Hematopoietic multipotent progenitor cell treated with erythropoietin and hydrocortisone succinate and interleukin-3 and kit ligand, for 8 days (in vitro differentiated cells): Measurements from ENCODE around the gene STAT3.

Experiments used
- DNase-seq: peaks from one replicate; pipeline ENCODE4 v3.0.0-alpha.2; 2015

The STAT3 gene

DNA sequence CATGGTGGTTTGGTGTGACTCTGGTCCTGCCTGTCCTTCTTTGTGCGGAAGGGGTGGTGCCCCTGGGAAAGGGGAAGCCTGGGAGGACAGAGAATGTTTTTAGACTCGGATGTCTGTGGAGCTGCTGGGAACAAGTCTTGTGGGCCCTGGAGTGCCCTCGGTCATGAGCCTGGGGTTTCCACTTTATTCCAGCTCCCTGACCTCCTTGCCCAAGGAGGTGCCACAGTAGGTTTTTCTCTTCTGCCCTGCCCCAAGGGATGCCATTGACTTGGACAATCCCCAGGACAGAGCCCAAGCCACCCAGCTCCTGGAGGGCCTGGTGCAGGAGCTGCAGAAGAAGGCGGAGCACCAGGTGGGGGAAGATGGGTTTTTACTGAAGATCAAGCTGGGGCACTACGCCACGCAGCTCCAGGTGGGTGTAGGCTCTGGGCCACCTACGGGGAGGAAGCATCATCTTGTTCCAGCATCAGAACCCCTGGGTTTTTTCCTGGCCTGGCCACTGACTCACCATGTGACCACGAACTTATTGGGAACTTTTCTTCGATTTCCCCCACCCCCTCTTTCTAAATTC, 98.5 kb downstream of the STAT3 start:
- peak; percentile 38 for DNase-seq

DNA sequence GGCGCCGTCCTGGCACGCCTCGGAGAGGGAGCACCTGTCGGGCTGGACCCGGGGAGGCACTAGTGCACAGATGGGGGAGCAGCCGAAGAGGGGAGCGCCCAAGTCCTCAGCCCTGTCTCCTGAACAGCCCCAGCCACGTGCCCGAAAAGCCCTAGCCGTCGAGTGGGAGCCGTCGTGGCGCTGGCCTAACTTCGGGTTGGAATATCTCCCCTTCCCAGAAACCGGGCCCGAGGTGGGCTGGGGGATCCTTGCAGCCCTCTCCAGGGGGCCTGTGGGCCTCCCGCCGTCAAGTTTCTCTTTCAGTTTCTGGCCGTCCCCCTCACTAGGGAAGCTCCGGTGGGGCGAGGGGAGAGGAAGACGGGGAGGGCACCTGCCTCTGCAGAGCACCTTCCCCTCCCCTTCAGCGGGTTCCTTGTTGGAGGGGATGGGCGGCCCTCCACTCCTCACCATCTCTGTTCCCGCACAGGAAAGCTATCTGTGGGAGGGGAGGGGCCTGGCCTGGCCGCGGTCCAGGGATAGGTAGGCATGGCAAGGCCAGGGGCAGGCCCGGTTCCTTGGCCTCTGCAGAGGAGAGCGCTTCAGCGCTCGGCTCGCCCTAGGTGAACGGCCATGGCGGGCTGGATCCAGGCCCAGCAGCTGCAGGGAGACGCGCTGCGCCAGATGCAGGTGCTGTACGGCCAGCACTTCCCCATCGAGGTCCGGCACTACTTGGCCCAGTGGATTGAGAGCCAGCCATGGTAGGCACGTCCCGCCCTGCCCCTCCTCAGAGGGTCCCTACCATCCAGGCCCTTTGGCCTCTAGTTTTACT, 99.2 kb downstream of the STAT3 start:
- peak; percentile 84 for DNase-seq

DNA sequence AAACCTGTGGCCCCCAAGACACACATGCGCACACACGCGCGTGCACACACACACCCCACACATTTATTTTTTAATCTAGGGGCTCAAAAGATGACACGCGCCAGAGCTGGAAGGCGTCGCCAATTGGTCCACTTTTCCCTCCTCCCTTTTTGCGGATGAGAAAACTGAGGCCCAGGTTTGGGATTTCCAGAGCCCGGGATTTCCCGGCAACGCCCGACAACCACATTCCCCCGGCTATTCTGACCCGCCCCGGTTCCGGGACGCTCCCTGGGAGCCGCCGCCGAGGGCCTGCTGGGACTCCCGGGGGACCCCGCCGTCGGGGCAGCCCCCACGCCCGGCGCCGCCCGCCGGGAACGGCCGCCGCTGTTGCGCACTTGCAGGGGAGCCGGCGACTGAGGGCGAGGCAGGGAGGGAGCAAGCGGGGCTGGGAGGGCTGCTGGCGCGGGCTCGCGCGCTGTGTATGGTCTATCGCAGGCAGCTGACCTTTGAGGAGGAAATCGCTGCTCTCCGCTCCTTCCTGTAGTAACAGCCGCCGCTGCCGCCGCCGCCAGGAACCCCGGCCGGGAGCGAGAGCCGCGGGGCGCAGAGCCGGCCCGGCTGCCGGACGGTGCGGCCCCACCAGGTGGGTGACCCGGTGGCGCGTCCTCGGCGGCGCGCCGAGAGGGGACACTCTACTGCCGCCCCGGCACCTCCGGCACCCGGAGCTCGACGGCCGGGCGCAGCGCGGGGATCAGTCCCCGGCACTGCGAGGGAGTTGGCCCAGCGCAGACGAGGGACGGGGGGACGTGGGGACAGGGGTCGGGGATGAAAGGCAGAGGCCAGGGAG, 100.1 kb downstream of the STAT3 start, which contains the start of gene STAT5A:
STAT5A (plus strand) TSS at position 522 of the 826 bp plus-strand sequence. CDS start 914 bp downstream, outside the sequence.
- peak; percentile 71 for DNase-seq

DNA sequence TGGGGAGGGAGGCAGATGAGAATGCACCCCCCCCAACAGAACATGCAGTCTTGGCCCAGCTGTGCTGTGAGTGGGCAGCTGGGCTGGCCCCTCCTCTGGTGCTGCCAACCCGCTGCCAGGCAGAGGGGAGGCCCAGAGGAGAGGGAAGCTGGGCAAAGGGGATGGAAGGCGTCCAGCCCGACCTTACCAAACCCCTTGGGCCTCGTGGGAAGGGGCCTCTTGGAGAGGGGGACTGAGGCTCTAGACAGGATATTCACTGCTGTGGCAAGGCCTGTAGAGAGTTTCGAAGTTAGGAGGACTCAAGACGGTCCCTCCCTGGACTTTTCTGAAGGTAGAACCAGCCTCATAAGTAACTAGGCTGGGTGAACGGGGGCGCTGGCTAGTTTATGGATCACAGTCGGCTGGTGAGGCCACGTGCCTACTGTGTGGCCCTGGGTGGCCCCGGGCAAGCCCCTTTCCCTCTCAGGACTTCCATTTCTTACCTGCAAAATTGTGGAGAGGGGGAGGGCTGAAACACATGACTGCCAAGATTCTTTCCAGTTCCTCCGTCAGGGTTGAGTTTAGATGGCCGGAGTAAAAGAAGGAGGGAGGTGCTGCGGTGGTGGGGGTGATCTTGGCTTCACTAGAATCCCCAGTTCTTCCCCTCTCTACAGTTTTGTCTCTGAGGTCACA, 100.8 kb downstream of the STAT3 start:
- peak; percentile 85 for DNase-seq

DNA sequence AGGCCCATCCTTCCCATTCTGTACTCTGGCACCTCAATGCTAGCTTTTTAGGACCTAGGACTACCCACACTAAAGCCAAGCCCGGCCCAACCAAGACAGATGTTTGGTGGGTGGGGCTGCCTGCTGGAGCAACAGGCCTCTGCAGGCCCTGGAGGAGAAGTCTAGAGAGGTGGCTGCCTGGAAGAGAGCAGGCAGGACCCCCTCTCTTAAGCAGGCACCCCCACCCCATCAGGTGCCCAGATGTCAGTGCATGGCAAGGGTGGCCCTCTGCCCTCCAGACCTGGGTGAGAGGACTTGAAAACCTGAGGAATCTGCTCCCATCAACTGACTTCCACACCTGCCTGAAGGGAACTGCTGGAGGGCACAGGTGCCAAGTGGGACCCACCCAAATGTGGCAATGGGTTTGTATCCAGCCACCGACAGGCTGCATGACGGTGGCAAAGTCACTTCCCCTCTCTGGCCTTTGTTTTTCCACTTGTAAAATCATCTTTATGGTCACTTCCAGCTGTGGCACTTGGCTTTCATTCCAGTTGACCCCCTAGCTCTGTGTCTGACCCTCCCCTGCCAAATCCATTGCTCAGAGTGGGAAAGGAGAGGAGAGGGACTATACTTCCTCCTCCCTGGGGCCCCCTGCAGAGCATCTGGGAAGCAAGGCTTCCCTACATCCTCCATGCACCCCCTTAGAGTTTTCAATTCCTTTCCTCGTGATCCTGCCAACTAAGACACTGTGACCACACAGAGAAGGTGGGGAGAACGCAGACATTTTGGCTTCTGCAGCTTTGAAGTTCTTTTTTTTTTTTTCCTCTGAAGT, 101.6 kb downstream of the STAT3 start:
- peak; percentile 86 for DNase-seq

DNA sequence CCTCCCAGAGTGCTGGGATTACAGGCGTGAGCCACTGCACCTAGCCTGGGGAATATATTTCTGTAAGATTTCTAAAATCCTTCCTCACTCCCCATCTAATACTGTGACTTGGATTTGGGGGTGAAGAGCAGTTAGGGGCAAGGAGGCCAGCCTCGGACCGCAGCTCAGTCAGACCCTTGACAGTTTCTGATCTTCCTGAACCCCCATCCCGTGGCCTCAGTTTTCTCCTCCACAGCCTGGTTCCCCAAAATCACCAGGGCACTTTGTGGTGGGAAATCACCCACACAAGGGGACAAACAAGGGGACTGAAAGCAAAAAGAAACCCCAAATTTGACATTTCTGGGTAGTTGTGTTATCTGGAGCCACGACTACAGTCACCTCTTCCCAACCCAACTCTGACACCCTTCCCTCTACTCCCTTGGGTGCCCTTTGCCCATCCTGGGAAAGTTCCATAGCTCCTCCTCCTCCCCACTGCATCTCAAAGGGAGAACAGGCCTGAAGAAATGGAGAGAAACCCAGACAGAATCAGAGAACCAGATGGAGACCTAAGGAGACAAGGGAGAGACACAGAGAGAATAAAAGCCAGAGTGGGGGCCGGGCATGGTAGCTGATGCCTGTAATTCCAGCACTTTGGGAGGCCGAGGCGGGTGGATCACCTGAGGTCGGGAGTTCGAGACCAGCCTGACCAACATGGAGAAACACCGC, 102.7 kb downstream of the STAT3 start:
- no peak for DNase-seq

DNA sequence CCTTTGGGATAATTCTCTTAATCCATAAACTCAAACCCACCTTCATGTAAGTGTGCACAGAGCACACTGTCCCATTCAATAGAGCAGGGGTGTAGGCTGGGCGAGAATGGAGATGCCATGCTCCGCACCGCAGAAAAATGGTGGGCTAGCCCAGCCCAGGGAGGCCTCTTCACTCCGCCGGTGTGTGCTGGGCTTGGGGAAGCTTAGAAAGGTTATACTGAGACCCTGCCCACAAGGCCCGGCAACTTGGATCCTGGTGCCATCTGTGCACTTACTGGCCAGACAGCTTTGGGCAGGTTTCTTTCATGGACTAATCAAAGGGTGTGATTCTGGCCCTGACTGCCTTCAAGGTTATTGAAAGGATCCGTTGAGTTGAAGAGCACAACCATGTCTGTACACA, 103.7 kb downstream of the STAT3 start:
- DNase-seq = no peak

DNA sequence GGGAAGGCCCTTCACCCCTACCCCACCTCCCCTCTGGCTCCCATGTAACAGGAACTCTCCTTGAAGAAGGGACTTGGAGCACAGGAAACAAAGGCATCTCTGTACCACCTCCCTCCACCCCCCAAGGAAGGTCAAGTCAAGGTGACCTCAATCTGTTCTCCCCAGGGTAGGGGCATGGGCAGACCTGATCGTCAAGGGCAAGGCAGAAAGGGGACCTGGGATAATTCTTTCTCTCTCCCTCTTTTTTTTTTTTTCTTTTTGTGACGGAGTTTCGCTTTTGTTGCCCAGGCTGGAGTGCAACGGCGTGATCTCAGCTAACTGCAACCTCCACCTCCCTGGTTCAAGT, 104.2 kb downstream of the STAT3 start:
- DNase-seq = no peak

DNA sequence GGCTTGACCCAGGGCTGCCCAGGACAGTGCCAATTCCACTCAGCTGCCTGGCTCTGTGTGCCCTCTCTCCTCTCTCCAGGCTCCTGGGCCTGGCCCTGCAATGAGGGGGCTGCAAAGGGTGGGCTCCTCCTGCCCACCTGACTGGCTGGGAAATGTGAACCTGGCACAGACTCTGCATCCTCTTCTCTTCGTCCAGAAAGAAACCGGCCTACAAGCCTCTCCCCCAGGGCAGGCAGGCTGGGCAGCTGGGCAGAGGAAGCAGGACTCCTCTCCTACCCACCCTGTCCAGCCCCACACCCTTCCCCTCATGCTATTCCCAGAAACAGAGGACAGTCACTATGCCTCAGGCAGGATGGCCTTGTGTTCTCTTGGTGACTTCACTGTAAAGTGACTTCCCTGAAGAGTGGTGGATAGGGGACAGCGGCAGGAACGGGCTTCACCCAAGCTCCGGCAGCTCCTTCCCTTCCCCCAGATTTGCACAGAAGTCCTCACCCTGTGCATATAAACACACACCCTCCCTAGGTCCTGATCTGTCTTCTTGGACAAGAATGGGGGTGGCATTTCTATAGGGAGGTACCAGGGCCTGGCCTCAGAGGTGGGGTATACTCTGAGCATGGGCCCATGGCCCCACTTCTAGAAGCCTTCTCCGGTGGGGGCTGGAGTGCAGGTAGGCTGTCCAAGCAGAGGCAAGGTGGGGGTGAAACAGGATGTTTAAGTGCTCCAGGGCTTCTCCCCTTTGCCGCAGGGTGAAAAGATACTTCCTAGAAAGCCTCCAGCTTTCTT, 104.8 kb downstream of the STAT3 start:
- DNase-seq = no peak

DNA sequence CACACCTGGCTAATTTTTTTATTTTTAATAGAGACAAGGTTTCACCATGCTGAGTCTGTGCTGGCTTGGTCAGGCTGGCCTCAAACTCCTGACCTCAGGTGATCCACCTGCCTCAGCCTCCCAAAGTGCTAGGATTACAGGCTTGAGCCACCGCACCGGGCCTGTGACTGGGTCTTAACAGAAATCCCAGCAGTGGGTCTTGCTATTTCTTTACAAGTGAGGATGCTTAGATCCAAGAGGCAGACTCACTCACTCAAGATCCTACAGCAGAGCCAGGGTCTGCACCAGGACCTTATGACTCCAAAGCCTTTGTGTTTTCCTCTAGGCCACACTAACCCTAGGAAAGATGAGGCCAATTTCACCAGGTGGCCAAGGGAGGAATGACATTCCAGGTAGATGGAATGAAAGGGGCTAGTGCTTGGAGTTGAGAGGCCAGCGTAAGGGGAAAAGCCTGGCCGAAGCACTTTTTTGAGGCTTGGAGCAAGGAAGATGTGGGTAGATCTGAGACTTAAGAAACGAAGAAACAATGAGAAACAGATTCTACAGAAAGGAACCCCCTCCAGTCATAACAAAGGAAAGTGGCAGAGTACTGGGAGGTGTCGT, 105.7 kb downstream of the STAT3 start:
- no peak for DNase-seq

DNA sequence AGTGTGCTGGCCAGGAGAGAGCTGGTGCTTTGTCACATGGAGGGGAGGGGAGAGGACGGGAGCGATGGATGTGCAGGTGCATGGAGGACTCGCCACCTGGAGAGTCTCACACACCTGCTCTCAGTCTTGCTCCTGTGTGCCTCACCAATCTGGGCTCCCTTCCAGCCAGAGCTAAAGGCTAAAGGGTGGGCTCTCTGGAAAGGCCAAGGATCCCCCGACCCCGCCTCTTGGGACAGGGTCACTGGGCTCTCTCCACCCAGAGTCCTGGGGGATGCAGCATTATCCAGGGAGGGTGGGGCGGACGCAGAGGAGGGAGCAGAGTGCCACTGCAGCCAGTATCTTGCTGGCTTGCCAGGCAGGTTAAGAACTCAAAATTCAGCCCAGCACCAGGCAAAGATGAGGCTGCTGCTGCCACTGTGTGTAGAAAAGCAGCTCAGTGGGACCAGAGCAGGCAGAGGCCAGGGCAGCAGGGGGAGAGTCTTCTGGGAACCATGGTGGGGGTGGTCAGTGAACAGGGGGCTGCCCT, 106.6 kb downstream of the STAT3 start:
- DNase-seq = no peak

DNA sequence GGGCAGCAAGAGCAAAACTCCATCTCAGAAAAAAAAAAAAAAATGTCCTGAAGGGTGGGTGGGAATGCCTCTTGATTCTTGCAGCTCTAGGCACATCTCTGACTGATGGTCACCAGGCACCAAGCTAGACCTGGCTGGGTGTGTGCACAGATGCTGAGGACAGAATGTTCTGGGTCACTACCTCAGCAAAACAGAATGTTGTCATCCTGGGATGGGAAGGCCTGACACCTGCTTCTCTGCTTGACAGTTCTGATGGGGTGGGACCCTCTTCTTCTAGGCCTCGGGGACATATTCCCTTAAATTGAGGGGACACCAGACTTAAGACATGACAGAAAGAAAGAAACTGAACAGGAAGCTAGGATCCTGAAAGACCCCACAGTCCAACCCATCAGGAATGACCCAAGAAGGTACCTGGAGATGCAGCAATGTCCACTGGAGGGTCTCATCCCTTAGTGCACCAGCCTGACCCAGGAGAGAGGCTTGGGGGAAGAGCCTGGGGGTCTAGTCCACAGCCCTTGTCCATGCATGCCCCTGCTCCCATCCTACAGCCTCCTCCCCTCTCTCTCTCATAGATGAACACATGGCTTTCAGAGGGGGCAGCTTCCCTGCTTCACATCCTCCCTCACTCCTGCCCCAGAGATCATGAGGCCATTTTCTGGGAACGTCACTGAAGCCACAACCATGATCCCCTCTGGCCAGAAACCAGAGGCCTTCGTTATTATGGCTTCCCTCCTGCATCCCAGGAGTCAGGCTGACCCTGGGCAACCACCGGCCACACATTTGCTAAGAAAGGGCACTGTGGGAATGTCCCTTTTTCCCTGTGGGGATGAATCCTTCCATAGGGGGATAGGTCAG, 108.2 kb downstream of the STAT3 start:
- no peak for DNase-seq

DNA sequence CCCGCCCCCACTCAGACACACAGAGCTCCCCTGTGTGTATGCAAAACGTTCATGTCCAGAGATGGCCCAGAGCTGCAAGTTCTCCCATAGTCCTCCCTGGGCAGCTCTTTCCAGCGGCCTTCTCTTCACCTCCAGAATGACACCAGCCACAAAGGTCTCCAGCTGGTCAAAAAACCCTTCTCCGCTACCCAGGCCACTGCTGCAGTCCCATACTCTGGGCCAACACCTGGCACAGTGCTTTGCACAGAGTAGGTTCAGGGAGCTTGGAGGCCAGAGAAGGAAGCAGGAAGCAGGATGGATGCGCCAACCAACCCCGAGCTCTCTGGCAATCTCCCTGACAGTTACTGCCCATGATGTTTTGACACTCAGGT, 110.9 kb downstream of the STAT3 start:
- DNase-seq = no peak

DNA sequence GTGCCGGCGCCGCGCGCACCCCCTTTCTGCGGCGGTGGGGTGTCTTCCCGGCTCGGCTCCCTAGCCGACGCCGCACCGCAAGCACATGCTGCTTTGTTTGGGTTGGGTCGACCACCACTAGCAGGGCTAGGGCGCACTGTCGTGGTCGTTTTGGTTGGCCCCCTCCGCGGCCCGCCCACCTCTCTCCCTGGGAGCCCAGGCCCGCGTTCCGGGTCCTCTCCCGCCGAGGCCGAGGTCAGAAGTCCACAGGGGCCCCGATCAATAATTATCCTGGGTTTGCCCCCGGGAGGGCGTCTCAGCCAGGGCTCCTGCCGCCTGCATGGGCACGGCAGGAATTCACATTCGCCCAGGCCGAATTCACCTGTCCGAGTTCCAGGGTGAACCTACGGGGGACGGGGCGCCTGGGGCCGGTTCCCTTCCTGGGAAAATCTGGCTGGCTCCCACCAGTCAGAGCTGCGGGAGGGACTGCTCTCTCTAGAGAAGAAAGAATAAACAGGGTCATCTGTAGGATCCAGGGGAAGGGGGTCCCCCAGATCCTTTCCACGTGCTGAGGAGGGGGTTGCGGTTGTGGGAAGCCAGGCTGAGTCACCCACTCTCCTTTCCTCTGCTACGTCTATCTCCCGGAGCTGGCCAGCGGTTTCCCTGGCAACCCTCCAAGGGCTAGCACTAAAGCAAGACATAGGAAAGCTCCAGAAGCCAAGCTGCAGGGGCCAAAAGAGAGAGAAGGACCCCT, 111.5 kb downstream of the STAT3 start:
- DNase-seq = peak; percentile 78

DNA sequence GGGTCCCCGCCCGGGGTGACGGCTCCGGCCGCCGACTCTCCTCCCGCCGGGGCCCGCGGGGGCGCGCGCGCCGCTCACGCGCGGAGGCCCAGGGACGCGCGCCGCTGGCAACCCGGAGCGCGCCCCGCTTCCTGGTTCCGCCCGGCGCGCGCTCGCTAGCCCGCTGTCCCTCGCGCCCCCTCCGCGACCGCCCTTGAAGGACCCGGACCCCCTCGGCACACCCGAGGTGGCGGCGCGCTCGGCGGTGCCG, 112.0 kb downstream of the STAT3 start, which contains the start of gene STAT5B:
STAT5B (minus strand) TSS at position 33 of the 250 bp plus-strand sequence. CDS start 44,264 bp downstream, outside the sequence.
- DNase-seq = peak; percentile 73

DNA sequence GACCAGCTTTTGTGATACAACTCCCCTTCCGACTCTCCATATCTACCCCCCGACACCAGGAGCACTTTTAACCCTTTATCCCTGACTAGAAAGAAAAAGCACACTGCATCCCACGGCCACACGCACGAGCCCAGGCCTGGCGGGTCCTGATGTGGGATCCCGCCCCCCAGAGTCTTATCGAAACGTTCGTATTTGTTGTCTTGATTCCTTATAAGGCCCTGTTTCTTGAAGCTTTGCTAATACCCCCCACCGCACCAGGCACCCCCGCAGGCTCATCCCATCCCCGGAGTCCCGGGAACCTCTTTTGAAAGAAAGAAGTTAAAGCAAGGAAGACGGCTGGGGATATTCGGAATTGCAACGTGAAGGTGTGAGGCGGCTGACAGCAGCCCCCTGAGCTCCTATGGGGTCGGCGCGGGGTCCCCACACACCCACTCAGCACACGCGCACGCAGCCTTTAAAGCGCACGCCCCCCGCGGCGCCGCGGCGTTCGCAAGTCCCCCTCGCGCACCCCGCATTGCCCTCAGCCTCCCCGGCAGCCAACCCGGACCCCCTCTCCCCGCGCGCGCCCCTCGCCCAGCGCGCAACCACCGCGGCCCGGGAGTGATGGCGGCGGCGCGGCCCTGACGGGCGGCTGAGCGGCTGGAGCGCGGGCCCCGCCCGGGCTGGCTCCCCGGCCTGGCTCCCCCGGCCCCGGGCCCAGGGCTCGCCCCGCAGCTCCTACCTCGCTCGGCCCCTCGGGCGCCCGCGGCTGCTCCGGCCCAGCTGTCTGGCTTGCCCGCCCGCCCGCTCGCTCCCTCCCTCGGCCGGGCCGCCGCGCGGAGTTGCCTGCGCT, 112.5 kb downstream of the STAT3 start:
- DNase-seq = peak; percentile 76

DNA sequence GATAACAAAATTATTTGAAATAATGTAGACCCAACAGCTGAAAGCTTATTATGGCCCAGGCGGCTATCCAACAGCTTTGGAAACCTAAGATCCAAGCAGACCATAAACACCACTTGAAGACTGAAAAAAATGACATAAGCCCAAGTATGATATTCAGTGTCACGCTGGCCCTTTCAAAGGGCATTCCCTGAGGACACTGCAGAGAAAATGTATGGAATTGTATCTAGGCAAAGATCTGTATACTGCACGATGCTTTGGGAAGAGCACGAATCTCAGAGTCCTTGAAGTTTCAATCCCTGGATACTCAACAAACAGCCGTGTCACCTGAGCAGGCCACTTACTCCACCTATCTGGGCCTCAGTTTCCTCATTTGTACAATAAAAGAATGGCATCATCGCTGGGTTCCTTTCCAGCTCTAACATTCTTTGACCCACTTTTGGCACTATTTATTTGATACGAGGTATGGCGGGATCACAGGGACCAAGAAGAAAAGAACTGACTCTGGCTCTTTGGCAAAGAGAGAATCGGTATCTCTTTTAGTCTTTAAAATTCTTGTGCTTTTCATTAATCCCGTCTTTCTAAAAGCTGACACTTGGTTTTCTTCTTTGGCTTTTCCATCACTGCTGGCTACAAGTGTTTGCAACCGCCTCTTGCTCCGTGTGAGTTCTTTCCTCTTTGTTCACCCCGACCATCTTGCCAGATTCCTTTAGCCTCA, 113.3 kb downstream of the STAT3 start:
- DNase-seq = no peak
